HG02763 (cell line): Measurements from ENCODE around the gene GH2.
"Not testable (repeated sequence)": the region's sequence is repeated elsewhere in the genome, so short reads cannot be mapped to it uniquely, and the experiment has no call there.

Experiments
- ATAC-seq: cut with Tn5 transposase; IDR thresholded peaks from one replicate; pipeline ENCODE4 v1.9.1; 2021; ENCODE audit warnings: mild to moderate bottlenecking, moderate library complexity; ENCODE audit not compliant: unreplicated experiment

The GH2 gene

GRCh38 chr17:63874693-63875092 is 7.1 kb downstream of the GH2 start:
- ATAC-seq: not testable (repeated sequence)

GRCh38 chr17:63874061-63874626 is 7.6 kb downstream of the GH2 start:
- ATAC-seq: not testable (repeated sequence)

DNA sequence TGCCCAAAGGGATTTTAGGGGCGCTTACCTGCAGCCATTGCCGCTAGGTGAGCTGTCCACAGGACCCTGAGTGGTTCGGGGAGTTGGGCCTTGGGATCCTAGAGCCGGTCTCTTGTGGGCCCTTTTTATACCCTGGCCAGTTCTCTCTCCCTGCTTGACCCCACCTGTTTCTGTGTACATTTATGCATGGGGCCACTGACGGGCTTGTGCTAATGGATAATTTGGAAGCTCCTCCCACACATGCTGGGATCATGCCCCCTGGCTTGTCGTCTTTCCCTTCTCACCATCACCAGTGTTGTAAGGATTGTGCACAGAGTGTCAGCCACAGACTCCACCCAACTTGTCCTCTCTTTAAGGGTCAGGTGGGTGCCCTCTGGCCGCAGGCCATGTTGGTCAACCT is 8.2 kb downstream of the GH2 start, which contains the start of gene CSH2:
CSH2 (minus strand) TSS at position 101 of the 400 bp plus-strand sequence; CDS start at position 38, 63 bp downstream.
- not testable (repeated sequence) for ATAC-seq

DNA sequence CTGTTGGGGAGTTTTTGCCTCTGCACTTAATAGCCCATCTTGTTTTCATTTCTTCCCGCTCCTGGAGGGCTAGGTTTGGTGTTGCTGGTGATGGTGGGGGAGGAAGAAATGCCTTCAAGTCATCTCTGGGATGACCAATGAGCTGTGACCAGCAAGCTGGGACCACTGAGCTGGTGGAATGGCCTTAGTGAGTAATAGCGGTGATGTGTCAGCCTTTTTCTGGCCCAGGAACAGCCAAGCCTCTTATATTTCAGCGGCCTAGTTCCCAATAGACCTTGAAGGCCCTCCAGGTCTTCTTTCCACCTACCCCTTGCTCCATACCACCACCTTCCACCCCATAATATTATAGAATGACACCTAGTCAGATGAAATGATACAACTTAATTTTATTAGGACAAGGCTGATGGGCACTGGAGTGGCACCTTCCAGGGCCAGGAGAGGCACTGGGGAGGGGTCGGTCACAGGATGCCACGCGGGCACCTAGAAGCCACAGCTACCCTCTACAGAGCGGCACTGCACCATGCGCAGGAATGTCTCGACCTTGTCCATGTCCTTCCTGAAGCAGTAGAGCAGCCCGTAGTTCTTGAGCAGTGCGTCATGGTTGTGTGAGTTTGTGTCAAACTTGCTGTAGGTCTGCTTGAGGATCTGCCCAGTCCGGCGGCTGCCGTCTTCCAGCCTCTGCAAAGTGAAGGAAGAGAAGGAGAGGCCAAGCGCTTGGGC is 9.9 kb downstream of the GH2 start:
- not testable (repeated sequence) for ATAC-seq

DNA sequence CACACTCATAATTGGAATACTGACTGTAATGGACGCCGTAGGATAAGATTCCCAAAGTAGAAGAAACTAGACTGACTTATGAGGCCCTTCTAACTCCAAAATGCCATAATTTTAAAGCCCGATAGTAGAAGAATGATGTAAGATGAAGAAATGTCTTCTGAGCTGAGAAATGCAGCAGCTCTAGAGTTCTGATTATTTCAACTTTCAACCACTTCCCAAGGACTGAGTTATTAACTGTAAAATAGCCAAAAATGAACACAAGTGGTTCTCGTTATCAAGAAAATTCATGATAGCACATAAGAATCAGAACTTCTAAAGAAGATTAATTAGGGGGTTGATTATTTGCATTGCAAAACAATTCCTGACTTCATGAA is 11.5 kb downstream of the GH2 start:
- not testable (repeated sequence) for ATAC-seq

DNA sequence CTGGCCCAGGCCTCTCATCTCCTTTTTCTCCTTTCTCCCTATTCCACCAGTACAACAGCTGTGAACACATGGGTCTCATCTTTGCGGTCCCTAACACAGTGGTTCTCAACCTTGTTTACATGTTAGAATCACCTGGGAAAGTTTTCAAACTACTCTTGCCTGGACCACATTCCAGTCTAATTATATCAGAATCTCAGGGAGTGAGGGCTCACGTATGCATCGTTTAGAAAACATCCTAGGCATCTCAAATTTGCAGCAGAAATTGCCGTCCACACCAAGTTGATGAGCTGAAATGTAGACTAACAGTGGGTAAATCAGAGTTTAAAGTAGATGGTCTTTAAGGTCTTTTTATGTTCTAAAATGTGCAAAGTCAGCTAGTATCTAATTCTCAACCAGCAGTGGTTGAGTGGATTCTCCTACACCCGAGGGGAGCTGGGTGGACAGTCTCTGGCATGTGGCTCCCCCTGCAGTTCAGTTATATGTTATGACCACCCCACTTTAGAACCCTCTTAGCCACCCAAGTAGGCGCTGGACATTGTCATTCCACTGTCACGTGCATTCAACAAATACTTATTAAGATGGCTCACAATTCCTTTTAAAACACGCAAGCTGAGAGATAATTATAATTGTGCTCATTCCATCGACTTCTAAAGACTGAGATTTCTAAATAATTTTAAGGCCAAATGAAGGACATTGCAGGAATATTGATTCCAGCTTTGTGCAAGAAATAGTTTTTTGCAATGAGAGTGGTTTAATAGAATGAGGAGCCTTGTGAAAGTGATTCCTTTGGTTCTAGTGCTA is 12.1 kb downstream of the GH2 start:
- ATAC-seq: not testable (repeated sequence)

GRCh38 chr17:63866625-63867024 is 15.1 kb downstream of the GH2 start:
- not testable (repeated sequence) for ATAC-seq

GRCh38 chr17:63859257-63859656 is 22.5 kb downstream of the GH2 start:
- ATAC-seq: no peak

DNA sequence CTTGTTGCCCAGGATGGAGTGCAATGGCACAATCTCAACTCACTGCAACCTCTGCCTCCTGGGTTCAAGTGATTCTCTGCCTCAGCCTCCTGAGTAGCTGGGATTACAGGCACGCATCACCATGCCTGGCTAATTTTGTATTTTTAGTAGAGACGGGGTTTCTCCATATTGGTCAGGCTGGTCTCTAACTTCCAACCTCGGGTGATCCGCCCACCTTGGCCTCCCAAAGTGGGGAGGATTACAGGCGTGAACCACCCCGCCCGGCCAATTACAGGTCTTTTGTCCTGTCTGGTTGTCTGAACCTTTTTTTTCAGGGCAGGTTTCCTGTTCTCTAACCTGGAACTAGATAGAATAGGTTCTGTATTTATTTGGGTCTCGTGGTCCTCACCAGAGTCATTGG is 25.3 kb downstream of the GH2 start:
- ATAC-seq: not testable (repeated sequence)

DNA sequence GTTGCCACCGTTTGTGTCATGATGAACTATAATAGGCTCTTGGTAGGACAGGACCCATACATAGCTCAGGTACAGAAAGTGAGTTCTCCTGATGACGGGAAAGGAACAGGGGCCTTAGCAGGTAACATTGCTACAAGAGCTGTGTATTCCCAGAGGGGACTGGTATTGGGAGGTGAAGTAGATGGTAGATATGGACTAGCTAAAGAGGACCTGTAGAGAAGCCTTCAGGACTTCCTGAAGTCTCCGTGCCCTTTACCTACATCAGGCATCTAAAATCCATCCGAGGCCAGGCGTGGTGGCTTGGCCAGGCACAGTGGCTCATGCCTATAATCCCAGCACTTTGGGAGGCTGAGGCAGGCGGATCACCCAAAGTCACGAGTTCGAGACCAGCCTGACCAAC is 26.6 kb downstream of the GH2 start:
- ATAC-seq: no peak

DNA sequence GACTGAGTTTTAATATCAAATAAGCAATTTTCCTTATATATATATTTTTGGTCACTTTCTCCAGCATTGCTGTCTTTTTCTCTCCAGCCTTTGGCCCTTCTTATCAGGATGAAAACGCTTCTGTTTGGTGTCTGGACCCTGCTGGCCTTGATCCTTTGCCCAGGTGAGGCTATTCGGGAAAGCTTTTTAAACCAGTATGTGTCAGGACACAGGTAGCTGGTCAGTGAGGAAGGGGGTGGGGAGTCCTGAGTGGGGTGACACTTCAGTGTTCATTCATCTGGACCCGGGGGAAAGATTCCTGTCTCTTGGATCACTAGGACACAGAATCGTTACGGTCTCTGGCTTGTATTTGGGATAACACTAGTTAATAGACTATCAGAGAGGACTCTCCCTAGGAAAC is 27.0 kb downstream of the GH2 start:
- no peak for ATAC-seq

- ATAC-seq: no peak
These were observed 28.5 kb downstream of the GH2 start for GRCh38 chr17:63853260-63853659.

GRCh38 chr17:63850401-63850800 is 31.3 kb downstream of the GH2 start:
- ATAC-seq: no peak

GRCh38 chr17:63848834-63849689 is 32.7 kb downstream of the GH2 start:
- peak; percentile 80 for ATAC-seq

DNA sequence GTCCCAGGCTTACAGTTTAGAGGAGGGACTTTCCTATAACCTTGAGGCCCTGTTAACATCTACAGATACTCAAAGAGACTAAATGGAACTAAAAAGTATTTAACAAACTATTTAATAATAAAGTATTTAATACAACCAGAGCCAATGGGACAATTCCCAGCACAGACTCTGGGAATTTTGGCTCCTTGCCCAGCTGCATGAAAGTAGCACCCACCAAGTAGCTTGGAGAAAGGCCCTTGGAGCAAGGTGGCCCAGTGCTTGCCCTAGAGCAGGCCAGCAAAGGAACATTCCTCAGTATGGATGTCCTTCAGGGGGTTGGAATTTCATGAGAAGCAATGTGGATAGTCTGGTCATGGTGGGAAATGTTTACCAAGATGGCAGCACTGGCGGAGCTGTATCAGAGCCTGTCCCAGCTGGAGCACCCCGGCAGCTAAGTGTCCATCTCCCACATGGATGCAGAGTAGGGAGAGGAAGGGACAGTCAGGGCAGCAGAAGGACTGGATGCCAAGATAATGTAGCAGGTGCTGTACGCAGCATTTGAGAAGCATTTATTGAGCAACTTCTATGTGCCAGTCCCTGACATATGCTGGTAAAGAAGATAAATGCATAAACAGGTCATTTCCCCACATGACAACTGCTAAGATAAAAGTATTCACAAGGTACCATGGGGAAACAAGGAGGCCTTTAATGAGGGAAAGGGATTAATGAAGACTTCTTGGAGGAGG is 34.1 kb downstream of the GH2 start:
- ATAC-seq: no peak

- no peak for ATAC-seq
These were observed 36.2 kb downstream of the GH2 start for GRCh38 chr17:63845509-63845908.

- no peak for ATAC-seq
These were observed 37.6 kb downstream of the GH2 start for GRCh38 chr17:63843910-63844677.

DNA sequence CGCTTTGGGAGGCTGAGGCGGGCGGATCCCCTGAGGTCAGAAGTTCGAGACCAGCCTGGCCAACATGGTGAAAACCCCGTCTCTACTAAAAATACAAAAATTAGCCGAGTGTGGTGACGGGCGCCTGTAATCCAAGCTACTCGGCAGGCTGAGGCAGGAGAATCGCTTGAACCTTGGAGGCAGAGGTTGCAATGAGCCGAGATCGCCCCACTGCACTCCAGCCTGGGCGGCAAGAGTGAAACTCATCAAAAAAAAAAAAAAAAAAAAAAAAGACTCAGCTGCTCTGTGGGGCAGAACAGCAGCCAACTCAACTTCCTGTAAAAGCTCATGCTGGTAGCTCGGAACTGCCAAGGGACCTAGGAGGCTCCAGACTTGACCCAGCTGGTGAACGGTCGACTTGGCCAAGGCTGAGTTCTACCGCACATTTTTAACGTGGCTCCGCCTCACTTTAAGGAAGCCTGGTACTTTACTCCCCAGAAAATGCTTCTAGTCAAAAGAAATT is 38.3 kb downstream of the GH2 start:
- ATAC-seq: not testable (repeated sequence)
